ENCODE measurements around the gene C1orf198.

C1orf198 gene

GRCh38 chr1:230818901-230819300 lies 49.4 kb downstream of the C1orf198 start:
- no peak for TF ChIP-seq CTCF (IDR thresholded peaks at IDR 0.05; ENCODE audit: borderline replicate concordance, insufficient read depth, low read depth, low read length)
- no peak overlapping the region for H3K4me3 ChIP-seq (ENCODE audit: low read depth, low read length)

GRCh38 chr1:230818367-230818766 lies 50.0 kb downstream of the C1orf198 start:
- TF ChIP-seq CTCF (IDR thresholded peaks at IDR 0.05; ENCODE audit: borderline replicate concordance, insufficient read depth, low read depth, low read length), result no peak
- H3K4me3 ChIP-seq (ENCODE audit: low read depth, low read length), result no peak overlapping the region

- no peak overlapping the region for H3K4me3 ChIP-seq (ENCODE audit: low read depth, low read length)
- no peak for TF ChIP-seq CTCF (IDR thresholded peaks at IDR 0.05; ENCODE audit: borderline replicate concordance, insufficient read depth, low read depth, low read length)
Measured at GRCh38 chr1:230816018-230816417, 52.3 kb downstream of the C1orf198 start.

- no peak for TF ChIP-seq CTCF (IDR thresholded peaks at IDR 0.05; ENCODE audit: borderline replicate concordance, insufficient read depth, low read depth, low read length)
Measured at GRCh38 chr1:230814949-230815692, 53.2 kb downstream of the C1orf198 start.

GRCh38 chr1:230812568-230812967 lies 55.8 kb downstream of the C1orf198 start:
- no peak for TF ChIP-seq CTCF (IDR thresholded peaks at IDR 0.05; ENCODE audit: borderline replicate concordance, insufficient read depth, low read depth, low read length)
- H3K4me3 ChIP-seq (ENCODE audit: low read depth, low read length), result no peak overlapping the region

More at GRCh38 chr1:230814949-230815692, 53.2 kb downstream of the C1orf198 start:
- no peak overlapping the region for H3K4me3 ChIP-seq (ENCODE audit: low read depth, low read length)

- no peak for TF ChIP-seq CTCF (IDR thresholded peaks at IDR 0.05; ENCODE audit: borderline replicate concordance, insufficient read depth, low read depth, low read length)
- H3K4me3 ChIP-seq (ENCODE audit: low read depth, low read length), result no peak overlapping the region
Measured at GRCh38 chr1:230809256-230809990, 58.9 kb downstream of the C1orf198 start.
